Bone marrow (tissue), 2 donors: ENCODE measurements around the gene RBCK1.
"Not testable (repeated sequence)": the region's sequence is repeated elsewhere in the genome, so short reads cannot be mapped to it uniquely, and the experiment has no call there.

Source experiments
- DNase-seq, 2 donors: peaks; one replicate each; lab custom pipeline; 2025; lab: John Stamatoyannopoulos, UW

The RBCK1 gene

DNA sequence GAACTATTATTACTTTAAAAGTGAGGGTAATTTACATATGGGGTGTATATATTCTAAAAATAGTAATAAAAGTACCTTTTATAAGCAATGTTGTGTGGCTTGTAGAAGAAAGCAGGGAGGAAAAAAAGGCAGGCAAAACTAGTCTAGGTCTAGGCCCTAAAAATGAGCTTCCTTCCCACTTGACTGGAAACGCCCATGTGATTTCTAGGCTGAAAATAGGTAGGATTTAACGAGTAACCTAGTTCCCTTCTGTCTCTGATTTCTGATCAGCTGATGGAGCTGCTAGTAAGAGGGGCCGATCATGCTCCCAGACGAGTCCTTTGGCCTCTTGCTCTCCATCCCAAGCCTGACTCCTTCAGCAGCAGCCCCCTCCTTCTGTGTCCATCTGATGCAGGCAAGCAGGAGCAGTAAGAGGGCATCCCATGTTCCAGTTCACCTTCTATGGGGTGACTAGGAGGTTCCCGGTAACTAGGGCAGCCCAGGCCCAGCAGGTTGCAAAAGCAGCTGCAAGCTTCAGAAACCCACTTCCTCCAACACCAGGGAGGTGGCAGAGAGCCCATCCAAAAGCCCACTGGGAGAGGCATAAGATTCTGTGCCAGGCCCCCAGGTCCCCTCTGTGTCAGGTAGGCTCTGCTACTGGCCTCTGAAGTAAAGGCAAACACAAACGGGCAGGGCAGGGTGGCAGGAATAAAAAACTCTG lies 29.8 kb downstream of the RBCK1 start:
- DNase-seq, result no peak

DNA sequence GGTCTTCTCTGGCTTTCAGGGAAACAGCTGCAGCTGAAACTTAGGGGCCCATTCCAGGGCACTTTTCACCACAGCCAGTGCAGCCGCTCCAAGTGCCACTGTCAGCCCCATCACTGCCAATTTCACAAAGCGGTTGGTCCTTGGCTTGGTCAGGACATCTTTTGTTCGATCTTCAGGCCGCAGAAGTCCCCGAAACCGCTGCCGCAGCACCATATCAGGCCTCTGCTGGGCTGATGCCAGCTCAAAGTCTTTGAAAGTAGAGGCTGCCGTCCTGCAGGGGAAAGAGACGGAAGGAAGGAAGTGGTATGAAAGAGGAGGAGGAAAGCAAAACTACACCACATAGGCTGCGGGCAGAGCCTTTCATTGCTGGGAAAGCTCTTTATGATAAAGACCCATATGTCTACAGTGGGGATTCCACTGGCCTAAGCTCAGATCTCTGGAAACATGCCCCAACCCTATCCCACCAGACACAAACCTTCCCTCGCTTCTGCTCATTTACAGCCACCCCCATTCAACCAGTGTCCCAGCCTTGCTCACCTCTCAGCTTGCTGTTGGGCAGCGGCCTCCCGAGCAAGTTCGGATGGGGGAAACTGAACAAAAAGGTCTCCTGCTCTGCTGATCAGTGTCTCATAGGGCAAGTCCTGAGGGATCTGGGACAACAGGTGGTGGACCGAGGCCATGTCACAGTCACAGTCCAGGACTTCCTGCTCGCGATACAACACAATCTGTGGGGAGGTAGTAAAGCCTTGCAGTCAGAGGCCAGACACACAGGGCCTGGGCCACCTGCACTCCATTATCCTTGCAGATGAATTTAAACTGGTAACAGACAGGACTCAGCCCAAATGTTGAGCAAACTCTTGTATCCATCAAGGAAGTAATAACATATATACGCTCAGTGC lies 30.7 kb downstream of the RBCK1 start:
- peak in 1 of 2 donors; percentile 61 for DNase-seq

DNA sequence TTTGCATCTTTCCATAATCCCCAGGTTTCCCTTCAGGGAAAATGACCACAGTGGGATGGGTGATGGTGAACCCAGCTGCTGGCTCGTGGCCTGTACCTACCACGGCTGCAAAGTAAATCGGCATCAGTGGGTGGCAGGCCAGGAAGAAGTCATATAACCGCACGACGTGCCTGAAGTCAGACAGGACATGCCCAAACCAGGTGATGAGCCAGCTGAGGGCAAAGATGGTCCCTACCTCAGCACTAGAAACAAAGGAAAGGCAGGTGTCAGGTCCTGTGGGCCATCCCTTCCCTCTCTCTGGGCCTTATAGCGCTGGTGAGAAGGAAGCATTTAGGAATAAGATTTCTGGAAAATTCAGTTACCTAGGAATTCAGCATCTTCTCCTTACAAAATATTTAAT lies 32.0 kb downstream of the RBCK1 start:
- DNase-seq, result no peak

DNA sequence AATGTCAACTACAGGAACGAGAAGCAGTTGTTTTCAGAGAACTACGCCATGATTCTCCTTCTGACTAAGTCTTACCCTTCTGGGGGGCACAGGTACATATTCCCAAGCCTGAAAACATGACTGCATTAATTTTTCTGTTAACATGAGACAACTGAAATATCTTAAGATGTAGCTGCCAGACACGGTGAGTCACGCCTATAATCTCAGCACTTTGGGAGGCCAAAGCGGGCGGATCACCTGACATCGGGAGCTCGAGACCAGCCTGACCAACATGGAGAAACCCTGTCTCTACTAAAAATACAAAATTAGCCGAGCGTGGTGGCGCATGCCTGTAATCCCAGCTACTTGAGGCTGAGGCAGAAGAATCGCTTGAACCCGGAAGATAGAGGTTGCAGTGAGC lies 32.5 kb downstream of the RBCK1 start:
- DNase-seq, result no peak

DNA sequence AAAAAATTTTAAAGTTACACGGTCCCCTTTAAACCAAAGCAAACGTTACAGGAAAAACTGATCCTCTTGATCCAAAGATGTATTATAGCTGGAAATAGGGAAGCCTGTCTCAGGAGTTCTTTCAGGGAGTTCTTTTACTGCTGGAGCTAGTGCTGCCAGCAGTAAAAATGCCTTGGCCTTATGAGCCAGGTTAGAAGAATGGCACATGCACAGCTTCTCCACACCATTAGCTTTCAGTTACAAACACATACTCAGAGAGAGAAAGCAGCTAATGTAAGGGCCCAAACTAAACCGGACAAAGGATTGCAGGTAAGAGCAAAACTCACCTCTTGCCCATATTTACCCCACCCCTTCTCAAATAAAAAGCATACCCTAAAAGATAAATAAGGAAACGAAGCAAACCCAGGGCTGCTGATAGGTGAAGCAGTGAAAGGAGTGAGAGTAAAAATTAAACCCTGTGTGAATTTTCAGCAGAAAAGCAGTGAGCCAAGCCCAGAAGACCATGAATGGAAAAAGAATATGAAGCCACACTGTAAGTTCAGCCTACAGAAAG lies 35.2 kb downstream of the RBCK1 start:
- no peak for DNase-seq

DNA sequence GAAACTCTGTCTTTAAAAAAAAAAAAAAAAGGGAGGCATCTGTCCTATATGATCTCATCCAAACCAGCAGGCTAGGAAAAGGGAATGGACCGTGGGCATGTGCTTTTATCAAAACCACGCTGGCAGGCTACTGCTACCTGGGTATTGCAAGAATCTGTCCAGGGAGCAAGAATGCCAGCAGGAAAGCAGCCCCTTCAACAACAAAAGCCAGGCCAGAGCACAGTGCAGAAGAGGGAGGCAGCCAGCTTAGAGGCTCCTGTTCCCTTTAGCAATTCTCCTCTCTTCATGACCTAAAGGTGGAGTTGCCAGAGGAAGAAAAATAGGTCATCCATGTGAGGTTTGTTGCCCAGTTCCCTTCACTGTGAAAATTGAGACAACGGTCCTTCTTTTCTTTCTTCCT lies 36.0 kb downstream of the RBCK1 start:
- no peak for DNase-seq

DNA sequence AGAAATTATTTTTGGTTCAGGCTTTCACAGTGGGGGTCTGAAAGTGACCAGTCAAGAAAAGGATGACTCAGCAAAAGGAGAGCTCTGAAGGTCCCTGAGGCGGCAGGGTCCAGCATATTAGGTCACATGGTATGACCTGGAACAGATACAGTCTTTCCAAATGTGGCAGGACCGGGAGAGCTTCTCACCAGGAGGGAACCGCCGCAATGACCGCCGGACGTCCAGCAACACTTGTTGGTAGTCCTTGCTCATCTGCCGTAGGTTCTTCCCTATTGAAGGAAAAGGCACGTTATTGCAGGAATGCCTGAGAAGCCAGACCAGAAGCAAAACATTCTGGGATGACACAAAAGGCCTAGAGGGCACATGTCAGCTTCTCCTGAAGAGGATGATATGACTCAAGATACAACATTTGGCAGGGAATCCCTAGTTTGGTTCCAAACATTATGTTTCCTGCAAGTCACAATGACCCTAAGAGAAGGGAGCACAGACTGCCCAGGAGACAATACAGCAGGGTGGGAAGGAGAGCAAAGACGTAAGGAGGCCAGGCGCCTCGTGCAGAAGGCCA lies 36.8 kb downstream of the RBCK1 start:
- DNase-seq, result no peak

DNA sequence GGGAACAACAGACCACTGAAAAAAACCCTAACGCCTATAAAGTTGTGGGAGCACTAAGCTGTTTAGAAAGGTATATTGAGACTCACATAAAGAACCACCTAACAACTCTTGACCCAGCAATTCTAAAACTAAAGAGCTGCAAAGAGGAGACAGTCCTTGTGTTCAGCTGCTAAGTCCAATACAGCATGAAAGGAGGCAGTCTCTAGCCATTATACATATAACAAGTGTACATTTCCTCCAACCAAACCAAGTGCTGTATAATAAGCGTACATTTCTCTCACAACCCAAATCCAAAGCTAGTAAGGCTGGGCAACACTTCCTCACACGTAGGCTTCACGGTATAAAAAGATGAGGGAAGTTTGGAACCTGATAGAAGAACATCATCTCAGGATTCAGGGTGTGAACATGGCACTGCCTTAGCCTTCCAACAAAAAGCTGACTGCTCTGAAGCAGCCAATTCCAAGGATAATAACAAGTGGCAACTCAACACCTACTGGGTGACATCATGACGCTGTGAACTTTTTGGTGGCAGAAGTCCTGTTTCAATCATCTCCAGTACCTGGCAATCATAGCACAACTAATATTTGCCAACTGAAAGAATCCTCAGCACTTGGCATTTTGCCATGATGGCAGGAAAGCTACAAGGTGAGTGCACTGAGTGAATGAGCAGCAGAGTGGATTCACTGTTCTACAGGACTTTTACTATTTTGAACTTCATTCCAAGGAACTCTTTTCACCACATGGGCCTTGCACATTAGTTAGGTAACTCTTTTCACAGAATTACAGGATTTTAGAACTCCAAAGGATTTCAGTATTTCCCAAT lies 37.6 kb downstream of the RBCK1 start:
- DNase-seq, result no peak

DNA sequence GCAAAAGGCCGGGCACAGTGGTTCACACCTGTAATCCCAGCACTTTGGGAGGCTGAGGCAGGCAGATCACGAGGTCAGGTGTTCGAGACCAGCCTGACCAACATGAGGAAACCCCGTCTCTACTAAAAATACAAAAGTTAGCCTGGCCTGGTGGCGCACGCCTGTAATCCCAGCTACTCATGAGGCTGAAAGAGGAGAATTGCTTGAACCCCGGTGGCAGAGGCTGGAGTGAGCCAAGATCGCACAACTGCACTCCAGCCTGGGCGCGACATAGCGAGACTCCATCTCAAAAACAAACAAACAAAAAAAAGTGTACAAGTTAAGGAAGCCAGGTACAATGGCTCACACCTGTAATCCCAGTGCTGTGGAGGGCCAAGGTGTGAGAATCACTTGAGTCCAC lies 43.9 kb downstream of the RBCK1 start:
- DNase-seq, result not testable (repeated sequence)

DNA sequence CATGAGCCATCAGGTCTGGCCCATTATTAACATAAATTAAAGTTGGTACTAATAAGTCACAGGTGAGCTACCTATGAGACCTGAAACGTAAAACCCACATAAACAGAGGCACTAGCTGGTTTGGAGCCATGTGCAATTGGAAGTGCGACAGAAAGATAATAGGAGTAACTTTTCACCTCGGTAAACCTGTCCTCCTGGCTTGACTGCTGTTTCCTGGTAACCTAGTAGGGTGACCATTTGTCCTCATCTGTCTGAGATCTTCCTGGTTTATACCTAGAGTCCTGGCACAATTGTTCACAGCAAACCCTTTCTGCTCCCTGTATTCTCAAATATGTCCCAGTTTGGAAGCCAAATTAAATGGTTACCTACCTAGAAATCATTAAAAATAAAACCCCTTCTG lies 46.9 kb downstream of the RBCK1 start:
- DNase-seq, result no peak

DNA sequence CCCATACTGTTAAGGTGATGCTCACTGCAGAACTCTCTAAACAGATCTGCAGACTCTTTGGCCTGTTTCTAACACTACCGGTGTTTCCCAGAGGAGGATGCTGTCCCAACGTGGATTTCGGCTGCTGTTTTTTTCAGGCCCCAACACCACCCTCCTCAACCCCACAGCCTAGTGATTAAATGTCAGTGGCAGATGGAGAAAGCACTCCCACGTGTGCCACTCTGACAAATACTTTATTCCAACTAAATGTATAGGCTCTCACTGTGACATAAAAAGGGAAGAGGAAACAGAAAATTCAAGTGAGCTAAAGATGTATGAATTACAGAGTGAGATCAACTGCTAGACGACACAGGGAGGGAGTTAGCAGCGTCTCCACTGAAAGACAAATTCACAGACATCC lies 50.7 kb downstream of the RBCK1 start:
- peak in 1 of 2 donors; percentile 55 for DNase-seq

DNA sequence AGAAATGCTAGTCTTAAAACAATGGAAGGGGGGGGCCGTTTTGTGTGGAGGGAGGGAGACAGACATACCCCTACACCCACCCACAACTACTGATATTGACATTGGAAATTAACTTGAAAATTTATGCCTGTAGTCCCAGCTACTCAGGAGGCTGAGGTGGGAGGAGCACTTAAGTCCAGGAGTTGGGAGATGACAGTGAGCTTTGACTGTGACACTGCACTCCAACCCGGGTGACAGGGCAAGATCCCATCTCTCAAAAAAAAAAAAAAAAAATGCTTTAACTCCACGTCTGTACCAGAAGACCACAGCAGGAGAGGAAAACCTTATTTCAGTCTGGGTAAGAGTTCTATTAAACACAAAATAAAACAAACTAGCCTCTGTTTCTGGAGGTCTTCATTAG lies 52.1 kb downstream of the RBCK1 start:
- DNase-seq, result no peak

DNA sequence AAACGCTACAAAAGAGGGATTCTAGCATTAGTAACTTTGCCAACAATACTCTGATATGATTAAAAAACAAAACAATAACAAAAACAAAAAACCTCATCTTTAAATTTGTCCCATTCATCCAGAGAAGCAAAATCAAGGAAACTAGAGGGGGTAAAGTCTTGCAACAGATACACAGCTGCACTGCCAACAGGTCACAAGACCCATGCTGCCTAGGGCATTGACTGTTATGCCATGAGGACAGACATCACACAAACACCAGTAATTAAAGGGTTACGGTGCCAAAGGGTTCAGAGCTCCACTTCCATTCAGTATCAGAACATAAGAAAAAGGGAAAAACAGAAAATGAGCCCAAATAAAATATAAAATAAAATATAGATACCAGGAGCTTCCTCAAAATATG lies 52.6 kb downstream of the RBCK1 start:
- DNase-seq, result no peak

DNA sequence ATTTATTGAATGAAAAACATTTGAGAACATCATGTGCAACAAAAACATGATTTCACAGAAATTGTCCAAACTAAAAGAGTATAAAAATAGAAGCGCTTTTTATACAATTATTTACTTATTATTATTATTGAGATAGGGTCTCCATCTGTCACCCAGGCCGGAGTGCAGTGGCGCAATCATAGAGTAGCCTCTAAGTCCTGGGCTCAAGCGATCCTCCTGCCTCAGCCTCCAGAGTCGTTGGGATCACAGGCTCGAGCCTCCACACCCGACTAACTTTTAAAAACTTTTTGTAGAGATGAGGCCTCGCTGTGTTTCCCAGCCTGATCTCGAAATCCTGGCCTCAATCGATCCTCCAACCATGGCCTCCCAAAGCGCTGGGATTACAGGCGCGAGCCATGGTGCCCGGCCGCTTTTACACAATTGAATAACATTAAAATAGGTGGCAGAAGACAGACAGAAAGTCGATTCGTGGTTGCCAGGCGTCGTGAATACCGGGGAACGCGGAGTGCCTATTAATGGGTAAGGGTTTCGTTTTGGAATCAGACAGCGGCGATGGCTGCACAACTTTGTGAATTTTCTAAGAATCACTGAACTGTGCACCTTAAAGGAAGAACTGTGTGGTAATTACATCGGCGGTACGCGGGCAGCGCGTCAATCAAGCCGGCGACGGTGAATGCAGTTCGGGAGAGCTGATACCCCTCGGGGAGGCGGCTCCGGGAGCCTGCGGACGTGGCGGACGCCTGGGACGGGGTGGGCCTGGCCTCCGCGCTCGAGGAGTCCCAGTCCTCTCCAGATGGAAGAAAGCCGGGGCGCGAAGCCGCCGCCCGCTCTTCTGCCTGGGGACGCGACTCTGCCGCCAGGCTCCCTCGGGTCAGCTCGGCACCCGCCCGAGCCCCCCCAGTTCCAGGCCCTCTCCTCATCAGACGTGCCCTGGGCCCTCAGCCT lies 53.4 kb downstream of the RBCK1 start:
- DNase-seq, result peak in 1 of 2 donors; percentile 81

DNA sequence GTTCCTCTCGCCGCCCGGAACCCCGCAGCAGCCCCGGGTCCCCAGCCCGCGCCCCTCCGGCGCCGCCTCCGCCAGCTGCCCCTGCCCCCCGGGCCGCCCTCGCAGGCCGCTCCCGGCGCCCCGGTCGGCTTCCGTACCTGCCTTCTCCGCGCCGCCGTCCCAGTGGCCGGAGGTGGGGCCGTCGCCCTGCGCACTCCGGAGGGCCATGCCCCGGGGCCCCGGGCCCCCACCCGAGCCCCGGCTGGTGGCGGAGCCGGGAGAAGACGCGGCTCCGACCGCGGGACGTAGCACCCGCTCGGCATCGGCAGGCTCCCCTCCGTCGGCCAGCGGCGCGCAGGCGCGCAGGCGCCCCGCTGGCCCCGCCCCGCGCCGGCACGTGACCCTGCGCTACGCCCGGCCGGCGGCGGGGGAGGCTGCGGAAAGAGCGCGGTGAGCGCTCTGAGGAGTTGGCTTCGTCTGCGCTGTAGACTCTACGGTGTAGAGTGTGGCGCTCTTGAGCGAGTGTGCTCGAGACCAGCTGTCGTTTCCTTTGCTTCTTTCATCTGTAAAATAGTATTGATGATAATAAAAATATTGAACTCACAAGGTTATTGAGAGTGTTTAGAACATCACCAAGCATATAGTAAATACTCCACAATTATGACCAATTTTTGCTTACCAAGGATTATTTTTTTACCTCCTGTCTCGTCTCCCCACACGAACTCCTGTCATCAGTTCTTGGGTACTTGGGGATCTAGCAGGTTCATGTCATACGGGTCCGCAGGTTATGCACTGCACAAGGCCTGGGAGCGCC lies 54.3 kb downstream of the RBCK1 start, which contains the start of gene TBC1D20:
TSS of gene TBC1D20 (minus strand) at position 335 of the 793 bp plus-strand sequence. CDS start at position 207, 128 bp downstream.
- DNase-seq, result peak; percentile 72 to 90

DNA sequence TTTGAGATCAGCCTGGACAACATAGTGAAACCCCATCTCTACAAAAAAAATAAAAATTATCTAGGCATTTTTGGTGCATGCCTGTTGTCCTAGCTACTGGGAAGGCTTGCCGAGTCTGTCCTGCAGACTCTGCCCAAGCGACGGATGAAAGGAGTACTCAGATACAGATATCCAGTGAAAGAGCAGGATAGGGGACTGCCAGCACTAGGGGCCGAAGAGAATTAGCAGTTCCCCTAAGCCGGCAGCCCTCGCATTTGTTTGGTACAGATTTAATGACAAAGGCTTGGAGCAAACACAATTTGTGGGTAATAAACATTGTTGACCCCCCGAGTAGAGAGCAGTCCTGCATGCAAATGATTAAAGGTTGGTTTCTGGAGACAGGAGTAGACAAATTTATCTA lies 59.7 kb downstream of the RBCK1 start:
- DNase-seq, result no peak

DNA sequence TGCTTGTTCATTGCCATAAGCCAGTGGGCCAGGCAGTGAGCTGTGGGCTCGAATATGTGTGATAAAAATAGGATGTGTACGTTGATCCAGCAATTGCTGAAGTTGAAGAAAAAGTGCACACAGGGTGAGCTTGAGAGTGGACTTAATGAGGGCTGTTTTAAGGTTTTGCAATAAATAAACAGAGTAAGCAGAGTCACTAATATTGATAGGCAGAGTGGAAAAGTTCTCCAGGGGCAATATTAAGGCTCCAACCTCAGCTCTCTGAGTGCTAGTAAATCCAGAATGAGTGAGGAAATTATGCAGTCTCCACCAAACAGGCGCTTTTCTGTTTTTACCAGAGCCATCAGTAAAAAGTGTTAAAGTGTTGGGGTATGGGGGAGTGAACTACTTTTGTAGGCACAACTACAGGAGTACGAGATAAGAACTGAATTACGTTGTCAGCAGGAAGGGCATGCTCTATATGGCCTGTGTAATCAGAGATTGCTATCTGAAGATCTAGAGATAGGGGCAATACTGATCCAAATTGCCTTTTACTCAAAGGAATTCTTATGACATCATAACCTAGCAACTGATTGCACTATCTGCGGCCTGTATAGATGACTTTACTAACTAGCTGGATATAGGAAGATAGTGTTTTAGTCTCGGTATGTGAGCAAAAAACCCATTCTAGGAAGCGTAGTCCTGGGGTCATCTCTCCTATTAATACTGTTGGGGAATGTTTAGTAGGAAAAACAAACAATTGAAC lies 61.8 kb downstream of the RBCK1 start:
- no peak for DNase-seq

DNA sequence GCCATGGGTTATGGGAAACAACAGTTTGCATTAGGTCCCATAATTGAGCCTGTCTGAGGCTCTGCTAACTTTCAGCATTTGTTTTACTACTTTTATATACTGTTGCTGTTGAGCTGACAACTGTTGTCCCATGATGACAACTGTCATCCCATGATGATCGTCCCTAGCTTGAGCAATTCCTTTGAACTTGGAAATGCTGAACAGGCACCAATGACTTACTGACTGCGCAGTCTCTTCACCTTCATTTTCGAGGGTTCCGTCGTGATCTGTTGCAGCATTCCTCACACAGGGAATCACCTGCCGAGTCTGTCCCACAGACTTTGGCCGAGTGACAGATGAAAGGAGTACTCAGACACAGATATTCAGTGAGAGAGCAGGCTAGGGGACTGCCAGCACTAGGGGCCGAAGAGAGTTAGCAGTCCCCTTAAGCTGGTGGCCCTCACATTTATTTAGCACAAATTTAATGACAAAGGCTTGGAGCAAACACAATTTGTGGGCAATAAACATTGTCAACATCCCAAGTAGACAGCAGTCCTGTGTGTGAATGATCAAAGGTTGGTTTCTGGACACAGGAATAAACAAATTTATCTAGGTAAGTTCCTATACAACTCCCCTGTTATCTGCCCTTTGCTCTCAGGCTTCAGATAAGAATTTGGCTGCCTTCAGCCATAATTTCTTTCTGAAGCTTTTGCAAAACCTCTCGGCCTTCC lies 64.2 kb downstream of the RBCK1 start:
- DNase-seq, result no peak
